Caco-2 (cell line): Measurements from ENCODE around the gene PHB1. TPM values are rescaled to one million over a fixed set of nuclear protein-coding genes. Genes with fewer than 3 reads are reported as not detected.
A peak's percentile ranks its signal among the peaks of the same experiment; 100 is the strongest.

Source experiments
- BruUV-seq: library from RNA; stranded (reverse); fragments of 400-500 nt; replicated peaks from 2 replicates; lab custom pipeline; 2021; lab: Mats Ljungman, UMichigan
- CTCF ChIA-PET: fragments of 300-600 bp; sonication (Branson Sonifier 250); formaldehyde crosslinking; loops from one replicate; lab custom pipeline; 2022; ENCODE audit warnings: antibody characterized with exemption; lab: Charles Lee
- POLR2A ChIA-PET: fragments of 300-600 bp; sonication (Branson Sonifier 250); formaldehyde crosslinking; loops from one replicate; lab custom pipeline; 2022; ENCODE audit warnings: antibody characterized with exemption; lab: Charles Lee
- DNase-seq, 2 experiments: peaks; one replicate each; pipeline versions ENCODE4 v3.0.0 to v3.0.0-alpha.2; 2020 to 2022
- H3K27me3 ChIP-seq: replicated peaks from 2 replicates; pipeline ENCODE4 v1.6.0; 2011; ENCODE audit warnings: low read length; ENCODE audit not compliant: control insufficient read depth, insufficient read depth
- H3K36me3 ChIP-seq: 2 replicates; pipeline ENCODE4 v1.5.1; 2011; ENCODE audit warnings: low read length; ENCODE audit not compliant: control insufficient read depth, insufficient read depth
- H3K4me1 ChIP-seq: fragments of 250-450 bp; sonication (Bioruptor Pico); 2 replicates; pipeline ENCODE4 v1.5.1; 2020; ENCODE audit warnings: mild to moderate bottlenecking
- H3K4me3 ChIP-seq: 2 replicates; pipeline ENCODE4 v1.5.1; 2011; ENCODE audit warnings: low read depth, mild to moderate bottlenecking, control low read depth, low read length
- H3K9me3 ChIP-seq: fragments of 250-450 bp; sonication (Bioruptor Pico); 2 replicates; pipeline ENCODE4 v1.5.1; 2020; ENCODE audit warnings: mild to moderate bottlenecking, moderate library complexity
- H3K27ac Mint-ChIP-seq: one replicate; pipeline ENCODE4 v1.8.0; 2022; ENCODE audit warnings: mixed read lengths; ENCODE audit not compliant: unreplicated experiment
- H3K27me3 Mint-ChIP-seq: one replicate; pipeline ENCODE4 v1.8.0; 2022; ENCODE audit warnings: mixed read lengths; ENCODE audit not compliant: insufficient read depth, unreplicated experiment
- H3K36me3 Mint-ChIP-seq: one replicate; pipeline ENCODE4 v1.8.0; 2022; ENCODE audit warnings: mild to moderate bottlenecking, mixed read lengths; ENCODE audit not compliant: insufficient read depth, unreplicated experiment
- H3K4me1 Mint-ChIP-seq: one replicate; pipeline ENCODE4 v1.8.0; 2022; ENCODE audit warnings: low read depth, mixed read lengths; ENCODE audit not compliant: unreplicated experiment
- H3K4me3 Mint-ChIP-seq: one replicate; pipeline ENCODE4 v1.8.0; 2022; ENCODE audit warnings: mild to moderate bottlenecking, moderate library complexity, mixed read lengths; ENCODE audit not compliant: unreplicated experiment
- H3K9me3 Mint-ChIP-seq: one replicate; pipeline ENCODE4 v1.8.0; 2022; ENCODE audit warnings: mixed read lengths; ENCODE audit not compliant: unreplicated experiment
- CTCF ChIP-seq, 2 experiments: fragments of 200-600 bp in 1 of 2; IDR thresholded peaks; 1 replicate in 1 of 2; 2 replicates in 1 of 2; pipeline versions ENCODE4 v1.5.1 to v1.8.0; 2011 to 2022; ENCODE audit warnings: antibody characterized with exemption in 1 of 2, control low read depth in 1 of 2, inconsistent platforms in 1 of 2, low read depth in 1 of 2, low read length in 1 of 2, mild to moderate bottlenecking in 1 of 2, moderate library complexity in 1 of 2; ENCODE audit not compliant: insufficient read depth in 1 of 2, severe bottlenecking in 1 of 2, unreplicated experiment in 1 of 2
- intact Hi-C: fragments of 100-400 bp; cut with micrococcal nuclease; formaldehyde crosslinking; loops from one replicate; pipeline ENCODE4 v1.10.0; 2022; ENCODE audit not compliant: unreplicated experiment
- total RNA-seq: library from RNA; stranded (reverse); gene quantifications from 2 replicates; pipeline ENCODE4 v1.2.3, GENCODE V29; 2022

The PHB1 gene
- total RNA-seq, 1 experiment from 2014 or later, result 761 TPM

GRCh38 chr17:49364119-49364518 is 50.6 kb downstream of the PHB1 start:
- Mint-ChIP-seq H3K27ac (no peak overlapping the region), H3K4me3 (no peak overlapping the region), H3K36me3 (peaks cover 14% of the 10 kb centered on the region), H3K27me3 (no peaks in the 10 kb centered on the region), H3K4me1 (peaks cover 17% of the 10 kb centered on the region), H3K9me3 (no peaks in the 10 kb centered on the region)
- intact Hi-C loops, result loop anchor here (5.0 kb wide), 1 partner anchor 1317 kb away; the partner anchor contains the start of gene NFE2L1
- peaks cover 15% of the 10 kb centered on the region for H3K4me1 ChIP-seq
- no peaks in the 10 kb centered on the region for H3K27me3 ChIP-seq
- no peaks in the 10 kb centered on the region for H3K9me3 ChIP-seq
- ChIA-PET POLR2A (no interaction called here), CTCF (interaction anchor here (0.8 kb wide), 1 partner anchor 17 kb away, joined by 3 read pairs; no protein-coding TSS in a partner anchor)
- no peak overlapping the region for H3K4me3 ChIP-seq
- no peaks in the 10 kb centered on the region for H3K36me3 ChIP-seq
- no TSS peak for BruUV-seq
- TF ChIP-seq CTCF (IDR thresholded peaks at IDR 0.05; ENCODE audit: insufficient read depth in 1 of 2, low read depth in 1 of 2, low read length in 1 of 2, severe bottlenecking in 1 of 2, unreplicated experiment in 1 of 2), result peak in 1 of 2 experiments; percentile 23
- DNase-seq, result peak in 1 of 2 experiments; percentile 28

- H3K27me3 ChIP-seq, result no peaks in the 10 kb centered on the region
- no peak for TF ChIP-seq CTCF (IDR thresholded peaks at IDR 0.05; ENCODE audit: insufficient read depth in 1 of 2, low read depth in 1 of 2, low read length in 1 of 2, severe bottlenecking in 1 of 2, unreplicated experiment in 1 of 2)
- no peaks in the 10 kb centered on the region for H3K27me3 Mint-ChIP-seq
- H3K4me1 ChIP-seq, result peaks cover 19% of the 10 kb centered on the region
- ChIA-PET POLR2A (interaction anchor here (0.6 to 1.0 kb wide), 2 partner anchors 50 to 51 kb away, joined by 4 to 10 read pairs; partner anchors contain the start of gene PHB1), CTCF (interaction anchor here (0.5 to 1.5 kb wide), 5 partner anchors 8 to 45 kb away, joined by 3 to 8 read pairs (median 3); no protein-coding TSS in a partner anchor)
- intact Hi-C loops, result loop anchor here (5.0 kb wide), 1 partner anchor 1316 kb away; the partner anchor contains the start of gene NFE2L1
- peak in 1 of 2 experiments; percentile 30 for DNase-seq
- peaks cover 21% of the 10 kb centered on the region for H3K4me1 Mint-ChIP-seq
- H3K36me3 ChIP-seq, result no peaks in the 10 kb centered on the region
- H3K27ac Mint-ChIP-seq, result no peak overlapping the region
- H3K4me3 Mint-ChIP-seq, result peak overlapping the region; percentile 77
- H3K9me3 Mint-ChIP-seq, result no peaks in the 10 kb centered on the region
- peak overlapping the region; percentile 64 for H3K4me3 ChIP-seq
- H3K36me3 Mint-ChIP-seq, result peaks cover 14% of the 10 kb centered on the region
- BruUV-seq, result no TSS peak
- H3K9me3 ChIP-seq, result no peaks in the 10 kb centered on the region
Observed at GRCh38 chr17:49363251-49363650, 51.4 kb downstream of the PHB1 start.

GRCh38 chr17:49362723-49363117 is 52.0 kb downstream of the PHB1 start:
- Histone ChIP-seq H3K4me1 (peaks cover 24% of the 10 kb centered on the region), H3K27me3 (no peaks in the 10 kb centered on the region), H3K9me3 (no peaks in the 10 kb centered on the region), H3K36me3 (no peaks in the 10 kb centered on the region), H3K4me3 (peak overlapping the region; percentile 64)
- TF ChIP-seq CTCF (IDR thresholded peaks at IDR 0.05; ENCODE audit: insufficient read depth in 1 of 2, low read depth in 1 of 2, low read length in 1 of 2, severe bottlenecking in 1 of 2, unreplicated experiment in 1 of 2), result no peak
- Mint-ChIP-seq H3K4me3 (peak overlapping the region; percentile 77), H3K4me1 (peaks cover 24% of the 10 kb centered on the region), H3K36me3 (peaks cover 14% of the 10 kb centered on the region), H3K27me3 (no peaks in the 10 kb centered on the region), H3K27ac (peak overlapping the region; percentile 52), H3K9me3 (no peaks in the 10 kb centered on the region)
- POLR2A ChIA-PET, result interaction anchor here (0.5 to 1.0 kb wide), 7 partner anchors 22 to 537 kb away, joined by 3 to 19 read pairs (median 4); partner anchors contain the start of genes PHB1 and SNF8
- intact Hi-C loops, result loop anchor here (1.0 to 5.0 kb wide), 3 partner anchors 47 to 1315 kb away; partner anchors contain the start of genes NFE2L1 and PHB1
- DNase-seq, result no peak
- CTCF ChIA-PET, result interaction anchor here (0.5 to 1.5 kb wide), 18 partner anchors 8 to 1405 kb away, joined by 3 to 8 read pairs (median 4); partner anchors contain the start of gene PRR15L
- TSS peak; percentile 84 for BruUV-seq
